Transverse colon (tissue), 4 donors: ENCODE measurements around the gene ZKSCAN8. TPM values are rescaled to one million over a fixed set of nuclear protein-coding genes. Genes with fewer than 3 reads are reported as not detected.

ENCODE experiments used
- DNase-seq: peaks from one replicate; pipeline ENCODE4 v3.0.0-alpha.2; 2019
- H3K27ac ChIP-seq, 4 donors: fragments of 200-600 bp; sonication (generic); 2 replicates each; pipeline ENCODE4 v1.5.1; 2016 to 2018; ENCODE audit warnings: inconsistent platforms in 4 of 4
- H3K27me3 ChIP-seq: fragments of 200-600 bp; sonication (generic); 2 replicates; pipeline ENCODE4 v1.5.1; 2017; ENCODE audit warnings: inconsistent platforms
- H3K36me3 ChIP-seq, 4 donors: fragments of 200-600 bp; sonication (generic); 2 replicates each; pipeline ENCODE4 v1.5.1; 2017 to 2019; ENCODE audit warnings: inconsistent platforms in 4 of 4
- H3K4me1 ChIP-seq, 4 donors: fragments of 200-600 bp; sonication (generic); 2 replicates each; pipeline ENCODE4 v1.5.1; 2017 to 2020; ENCODE audit warnings: inconsistent platforms in 4 of 4
- H3K4me3 ChIP-seq, 4 donors: fragments of 200-600 bp; sonication (generic); 1 replicate in 1 of 4; 2 replicates in 3 of 4; pipeline versions ENCODE4 v1.5.1 to v1.6.1; 2017 to 2019; ENCODE audit warnings: inconsistent platforms in 4 of 4
- H3K9me3 ChIP-seq, 2 donors: fragments of 200-600 bp; sonication (generic); 2 replicates each; pipeline ENCODE4 v1.5.1; 2017 to 2019; ENCODE audit warnings: inconsistent platforms in 2 of 2
- EP300 ChIP-seq: sonication (generic); formaldehyde crosslinking; IDR thresholded peaks from one replicate; pipeline ENCODE4 v1.6.1; 2017; ENCODE audit warnings: antibody characterized with exemption, low read depth
- POLR2A ChIP-seq: fragments of 450-650 bp; IDR thresholded peaks from one replicate; pipeline ENCODE4 v1.6.1; 2016; ENCODE audit warnings: antibody characterized with exemption, mild to moderate bottlenecking, moderate library complexity
- POLR2AphosphoS5 ChIP-seq, 3 donors: sonication (generic); formaldehyde crosslinking; IDR thresholded peaks; one replicate each; pipeline ENCODE4 v1.6.1; 2016; ENCODE audit warnings: antibody characterized with exemption in 3 of 3
- WGBS, 2 donors: methylation state at CpG; one replicate each; pipeline ENCODE4 v1.1.5; 2018; ENCODE audit warnings: low coverage in 1 of 2; 5-methylcytosine and 5-hydroxymethylcytosine counted together
- in situ Hi-C, 4 donors: fragments of 200-750 bp; cut with MboI; loops; one replicate each; pipeline versions ENCODE4 v1.15.0 to v1.15.1; 2017; ENCODE audit warnings: low sequenced_read_pairs in 3 of 4, low pct_ligation_motif_present in 1 of 4, low pct_unique_long_range_greater_than_20kb in 1 of 4
- intact Hi-C: fragments of 100-400 bp; cut with DNase I; formaldehyde crosslinking; loops from one replicate; pipeline ENCODE4 v1.15.1; 2023; ENCODE audit warnings: low total_unique reads
- total RNA-seq, 4 donors: library from RNA; depleted of rRNA; stranded (reverse); fragments of >200 nt; gene quantifications; one replicate each; pipeline ENCODE4 v1.1.0, GENCODE V29; 2016
- TF ChIP-seq, protein P1 (sequence below), 5 experiments: fragments of 200-600 bp in 3 of 5; fragments of 450-650 bp in 2 of 5; sonication (generic) in 3 of 5; IDR thresholded peaks; 1 replicate in 2 of 5; 2 replicates in 3 of 5; pipeline ENCODE4 v1.5.1; 2016 to 2017; ENCODE audit warnings: antibody characterized with exemption in 5 of 5, inconsistent platforms in 3 of 5, mild to moderate bottlenecking in 2 of 5, moderate library complexity in 1 of 5

ZKSCAN8 gene
- total RNA-seq, 4 donors from 2014 or later = 12.3 to 37.0 (median 15.5) TPM

- no peaks in the 10 kb centered on the region for H3K27me3 ChIP-seq
- no peak for DNase-seq
- H3K4me1 ChIP-seq = peaks cover 0 to 10% (median 3%) of the 10 kb centered on the region in 4 donors
- TF ChIP-seq, protein P1, sequence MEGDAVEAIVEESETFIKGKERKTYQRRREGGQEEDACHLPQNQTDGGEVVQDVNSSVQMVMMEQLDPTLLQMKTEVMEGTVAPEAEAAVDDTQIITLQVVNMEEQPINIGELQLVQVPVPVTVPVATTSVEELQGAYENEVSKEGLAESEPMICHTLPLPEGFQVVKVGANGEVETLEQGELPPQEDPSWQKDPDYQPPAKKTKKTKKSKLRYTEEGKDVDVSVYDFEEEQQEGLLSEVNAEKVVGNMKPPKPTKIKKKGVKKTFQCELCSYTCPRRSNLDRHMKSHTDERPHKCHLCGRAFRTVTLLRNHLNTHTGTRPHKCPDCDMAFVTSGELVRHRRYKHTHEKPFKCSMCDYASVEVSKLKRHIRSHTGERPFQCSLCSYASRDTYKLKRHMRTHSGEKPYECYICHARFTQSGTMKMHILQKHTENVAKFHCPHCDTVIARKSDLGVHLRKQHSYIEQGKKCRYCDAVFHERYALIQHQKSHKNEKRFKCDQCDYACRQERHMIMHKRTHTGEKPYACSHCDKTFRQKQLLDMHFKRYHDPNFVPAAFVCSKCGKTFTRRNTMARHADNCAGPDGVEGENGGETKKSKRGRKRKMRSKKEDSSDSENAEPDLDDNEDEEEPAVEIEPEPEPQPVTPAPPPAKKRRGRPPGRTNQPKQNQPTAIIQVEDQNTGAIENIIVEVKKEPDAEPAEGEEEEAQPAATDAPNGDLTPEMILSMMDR (IDR thresholded peaks at IDR 0.05) = no peak
- TF ChIP-seq EP300 = no peak
- TF ChIP-seq POLR2AphosphoS5 (IDR thresholded peaks at IDR 0.05) = no peak
- TF ChIP-seq POLR2A = no peak
- 69 to 80% methylated on average over 2 of the region's 2 CpGs for WGBS, 2 donors
- no peaks in the 10 kb centered on the region for H3K9me3 ChIP-seq
- intact Hi-C loops (no loop called here), in situ Hi-C loops (no loop called here)
- peaks cover 0 to 6% (median 0%) of the 10 kb centered on the region in 4 donors for H3K36me3 ChIP-seq
- H3K27ac ChIP-seq = no peak overlapping the region
- no peak overlapping the region for H3K4me3 ChIP-seq
Observed at GRCh38 chr6:28160233-28160632, 18.6 kb downstream of the ZKSCAN8 start.

DNA sequence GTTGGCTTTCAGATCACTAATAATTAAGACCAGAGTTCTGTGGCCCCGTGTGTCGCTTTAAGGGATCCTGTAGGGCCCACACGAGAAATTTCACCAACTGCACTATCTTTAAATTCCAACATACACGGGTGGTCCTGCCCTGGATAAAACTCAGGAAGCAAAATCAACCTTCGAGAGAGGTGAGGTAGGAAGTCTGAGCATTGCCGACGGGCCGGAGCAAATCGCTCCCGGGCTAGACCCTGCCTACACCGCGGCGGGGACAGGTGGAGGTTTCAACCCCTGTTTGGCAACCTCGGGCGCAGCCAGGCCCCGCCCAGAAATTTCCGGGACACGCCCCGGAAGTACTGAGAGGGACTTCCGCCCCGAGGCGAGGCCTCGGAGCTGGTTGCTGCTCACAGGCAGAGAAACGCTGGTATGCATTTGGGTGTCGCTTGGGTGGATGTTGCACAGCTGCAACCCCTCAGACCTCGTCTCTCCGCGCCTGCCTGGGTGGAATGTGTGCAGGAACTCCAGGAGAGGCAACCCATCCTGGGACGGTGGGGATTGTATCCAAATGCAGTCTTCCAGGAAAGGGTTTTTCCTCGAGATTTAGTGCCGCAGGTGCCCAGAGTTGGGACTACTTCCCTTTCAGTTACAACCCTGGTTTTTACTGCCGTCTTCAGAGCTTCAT, 19.9 kb downstream of the ZKSCAN8 start:
- TF ChIP-seq, protein P1 (IDR thresholded peaks at IDR 0.05) = no peak
- TF ChIP-seq POLR2A (peak; percentile 43), EP300 (no peak), POLR2AphosphoS5 (IDR thresholded peaks at IDR 0.05) (peak in 1 of 3 donors; percentile 67)
- intact Hi-C loops (no loop called here), in situ Hi-C loops (no loop called here)
- Histone ChIP-seq H3K4me1 (peaks cover 0 to 10% (median 3%) of the 10 kb centered on the region in 4 donors), H3K36me3 (no peaks in the 10 kb centered on the region), H3K27me3 (no peaks in the 10 kb centered on the region), H3K9me3 (no peaks in the 10 kb centered on the region), H3K27ac (peak overlapping the region in 2 of 4 donors; percentile 21 to 44), H3K4me3 (peak overlapping the region; percentile 16 to 60 (median 36))
- peak; percentile 70 for DNase-seq
- 19 to 21% methylated on average over 3 to 32 of the region's 32 CpGs for WGBS, 2 donors

DNA sequence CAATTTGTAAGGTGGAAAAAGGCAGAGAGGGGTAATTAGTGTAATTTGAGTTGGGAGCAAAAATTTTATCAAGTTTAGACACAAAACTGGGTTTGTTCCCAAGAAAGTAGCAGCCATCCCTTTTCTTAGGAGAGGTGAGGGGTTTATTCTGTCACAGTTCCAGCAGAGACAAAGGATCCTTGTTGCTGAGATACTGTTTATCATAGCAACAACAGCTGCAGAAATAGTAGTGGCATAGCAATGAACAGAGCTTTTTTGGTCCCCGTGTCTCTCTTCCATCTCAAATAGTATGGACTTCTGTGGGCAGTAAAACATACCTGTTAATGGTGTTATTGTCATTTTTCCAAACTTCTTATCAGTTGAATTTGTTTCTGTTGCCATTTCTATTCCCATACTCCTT, 23.9 kb downstream of the ZKSCAN8 start:
- in situ Hi-C loops (no loop called here), intact Hi-C loops (no loop called here)
- H3K4me3 ChIP-seq = no peak overlapping the region
- H3K27ac ChIP-seq = no peak overlapping the region
- H3K9me3 ChIP-seq = no peaks in the 10 kb centered on the region
- no peaks in the 10 kb centered on the region for H3K27me3 ChIP-seq
- H3K4me1 ChIP-seq = peaks cover 0 to 10% (median 3%) of the 10 kb centered on the region in 4 donors
- 67 to 86% methylated on average over 1 of the region's 1 CpG for WGBS, 2 donors
- TF ChIP-seq, protein P1 (IDR thresholded peaks at IDR 0.05) = no peak
- TF ChIP-seq POLR2AphosphoS5 (IDR thresholded peaks at IDR 0.05) (no peak), POLR2A (no peak), EP300 (no peak)
- no peak for DNase-seq
- no peaks in the 10 kb centered on the region for H3K36me3 ChIP-seq

GRCh38 chr6:28167068-28167467, 25.4 kb downstream of the ZKSCAN8 start:
- in situ Hi-C loops = no loop called here
- WGBS, 2 donors = 83 to 88% methylated on average over 3 to 4 of the region's 4 CpGs

More at GRCh38 chr6:28167068-28167467, 25.4 kb downstream of the ZKSCAN8 start:
- no peak overlapping the region for H3K4me3 ChIP-seq
- H3K4me1 ChIP-seq = peaks cover 0 to 2% (median under 1%) of the 10 kb centered on the region in 4 donors
- DNase-seq = no peak
- no peak for TF ChIP-seq POLR2AphosphoS5 (IDR thresholded peaks at IDR 0.05)
- TF ChIP-seq POLR2A = no peak
- no peak for TF ChIP-seq EP300
- TF ChIP-seq, protein P1 (IDR thresholded peaks at IDR 0.05) = no peak
- no peak overlapping the region for H3K27ac ChIP-seq
- H3K27me3 ChIP-seq = no peaks in the 10 kb centered on the region
- intact Hi-C loops = no loop called here
- no peaks in the 10 kb centered on the region for H3K36me3 ChIP-seq
- no peaks in the 10 kb centered on the region for H3K9me3 ChIP-seq
